HepG2 (cell line): ENCODE data around the gene GPATCH3. TPM values are rescaled to one million over a fixed set of nuclear protein-coding genes. Genes with fewer than 3 reads are reported as not detected.
A peak's percentile ranks its signal among the peaks of the same experiment; 100 is the strongest.

ENCODE experiments used
- ATAD3A ChIP-seq: sonication (generic); formaldehyde crosslinking; IDR thresholded peaks from 2 replicates; pipeline ENCODE4 v1.4.0; 2020; ENCODE audit warnings: missing genetic modification reagents
- CSRNP1 ChIP-seq: sonication (generic); formaldehyde crosslinking; IDR thresholded peaks from 2 replicates; pipeline ENCODE4 v1.8.1; 2023; ENCODE audit warnings: mild to moderate bottlenecking, missing genetic modification reagents
- FOSL2 ChIP-seq: sonication (generic); formaldehyde crosslinking; IDR thresholded peaks from 2 replicates; pipeline ENCODE4 v1.4.0; 2020; ENCODE audit warnings: missing genetic modification reagents
- RELA ChIP-seq: sonication (generic); formaldehyde crosslinking; IDR thresholded peaks from 2 replicates; pipeline ENCODE4 v1.4.0; 2020; ENCODE audit warnings: missing genetic modification reagents
- ZNF180 ChIP-seq: sonication (generic); formaldehyde crosslinking; IDR thresholded peaks from 2 replicates; pipeline ENCODE4 v1.4.0; 2020; ENCODE audit warnings: low read depth, missing genetic modification reagents, borderline replicate concordance
- ZNF224 ChIP-seq: sonication (generic); formaldehyde crosslinking; IDR thresholded peaks from 2 replicates; pipeline ENCODE4 v1.5.0; 2020; ENCODE audit warnings: mild to moderate bottlenecking, missing genetic modification reagents
- ZNF546 ChIP-seq: sonication (generic); formaldehyde crosslinking; conservative IDR thresholded peaks from 2 replicates; pipeline ENCODE4 v1.8.1; 2023; ENCODE audit warnings: mild to moderate bottlenecking, missing genetic modification reagents
- polyA plus RNA-seq, 8 experiments: library from polyadenylated mRNA; depleted of rRNA in 3 of 8; stranded (reverse) in 7 of 8; unstranded in 1 of 8; fragments of >200 nt; fragmentation: Illumina TruSeq in 4 of 8; extraction: Trizol in 4 of 8; gene quantifications; 2 replicates each; pipeline versions ENCODE4 v1.2.1 to v1.2.3, GENCODE V29; 2011 to 2016; ENCODE audit warnings: low read depth in 4 of 8, missing spikeins in 1 of 8, mixed read lengths in 1 of 8; ENCODE audit not compliant: insufficient read depth in 1 of 8
- total RNA-seq, 5 experiments: library from RNA; depleted of rRNA; stranded (reverse); fragments of >200 nt; fragmentation: Illumina TruSeq; extraction: Trizol; gene quantifications; 2 replicates each; pipeline ENCODE4 v1.2.3, GENCODE V29; 2016; ENCODE audit warnings: low read depth in 1 of 5
- TF ChIP-seq, protein P1 (sequence below): sonication (generic); formaldehyde crosslinking; IDR thresholded peaks from 2 replicates; pipeline ENCODE4 v1.4.0; 2020; ENCODE audit warnings: missing genetic modification reagents, borderline replicate concordance
- TF ChIP-seq, protein P2 (sequence below): sonication (generic); formaldehyde crosslinking; IDR thresholded peaks from 2 replicates; pipeline ENCODE4 v1.4.0; 2020; ENCODE audit warnings: mild to moderate bottlenecking, missing genetic modification reagents
- TF ChIP-seq, protein P3 (sequence below): sonication (generic); formaldehyde crosslinking; IDR thresholded peaks from 2 replicates; pipeline ENCODE4 v1.4.0; 2020; ENCODE audit warnings: missing genetic modification reagents
- TF ChIP-seq, protein P4 (sequence below), 2 experiments: fragments of 450-650 bp in 1 of 2; sonication (generic) in 1 of 2; formaldehyde crosslinking in 1 of 2; IDR thresholded peaks; 2 replicates each; pipeline versions ENCODE4 v1.6.1 to v1.8.0; 2016 to 2022; ENCODE audit warnings: antibody characterized with exemption in 1 of 2, mild to moderate bottlenecking in 1 of 2, missing genetic modification reagents in 1 of 2

GPATCH3 gene
- total and polyA plus RNA-seq, 2 of the 13 experiments (the other 11 are each of a cell fraction or from before 2014, with no cell fraction given): 8.3 to 11.0 TPM

DNA sequence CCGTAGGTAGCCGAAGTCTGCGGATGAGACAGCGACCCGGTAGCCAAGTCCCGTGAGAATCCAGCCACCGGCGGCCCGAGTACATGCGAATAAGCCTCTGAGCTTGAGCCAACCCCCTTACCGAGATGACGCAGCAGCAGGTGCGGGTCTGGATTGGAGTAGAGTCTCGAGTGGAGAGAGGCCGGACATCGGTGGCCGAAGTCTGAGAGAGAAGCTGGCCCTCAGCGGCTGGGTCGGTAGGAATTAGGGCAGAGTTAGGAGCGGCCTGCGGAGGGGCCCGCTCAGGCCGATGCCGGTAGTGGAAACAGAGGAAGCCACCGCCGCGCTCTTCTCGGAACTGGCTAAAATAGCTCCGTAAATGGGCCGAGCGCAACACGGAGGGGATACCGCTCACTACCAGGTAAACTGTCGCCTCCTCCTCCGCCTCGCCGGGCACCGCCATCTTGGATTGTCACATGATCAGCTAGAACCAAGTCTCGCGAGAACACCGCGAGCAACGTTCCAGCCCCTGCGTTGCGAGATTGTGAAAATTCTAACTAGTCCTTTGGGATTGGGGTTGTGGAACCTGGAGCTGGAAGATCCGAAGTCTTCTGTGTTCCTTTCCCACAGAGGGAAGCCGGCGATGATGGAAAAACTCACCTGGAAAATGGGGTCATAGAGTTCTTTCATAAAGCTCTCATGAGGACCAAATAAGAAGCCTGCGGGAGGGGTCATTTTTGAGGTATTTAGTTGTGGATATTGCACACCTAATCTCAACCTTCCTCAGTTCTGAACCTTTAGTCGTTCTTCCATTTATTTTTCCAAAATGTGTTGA, at the start of gene GPATCH3 (continued):
- TF ChIP-seq FOSL2 (peak; percentile 30; the same call in 1 of the 2 replicates), ZNF180 (CRISPR knock-in tag) (no peak), ZNF546 (no peak), ATAD3A (CRISPR knock-in tag) (no peak), CSRNP1 (CRISPR knock-in tag) (peak; percentile 92), ZNF224 (no peak), RELA (CRISPR knock-in tag) (no peak)
- TF ChIP-seq, protein P1, sequence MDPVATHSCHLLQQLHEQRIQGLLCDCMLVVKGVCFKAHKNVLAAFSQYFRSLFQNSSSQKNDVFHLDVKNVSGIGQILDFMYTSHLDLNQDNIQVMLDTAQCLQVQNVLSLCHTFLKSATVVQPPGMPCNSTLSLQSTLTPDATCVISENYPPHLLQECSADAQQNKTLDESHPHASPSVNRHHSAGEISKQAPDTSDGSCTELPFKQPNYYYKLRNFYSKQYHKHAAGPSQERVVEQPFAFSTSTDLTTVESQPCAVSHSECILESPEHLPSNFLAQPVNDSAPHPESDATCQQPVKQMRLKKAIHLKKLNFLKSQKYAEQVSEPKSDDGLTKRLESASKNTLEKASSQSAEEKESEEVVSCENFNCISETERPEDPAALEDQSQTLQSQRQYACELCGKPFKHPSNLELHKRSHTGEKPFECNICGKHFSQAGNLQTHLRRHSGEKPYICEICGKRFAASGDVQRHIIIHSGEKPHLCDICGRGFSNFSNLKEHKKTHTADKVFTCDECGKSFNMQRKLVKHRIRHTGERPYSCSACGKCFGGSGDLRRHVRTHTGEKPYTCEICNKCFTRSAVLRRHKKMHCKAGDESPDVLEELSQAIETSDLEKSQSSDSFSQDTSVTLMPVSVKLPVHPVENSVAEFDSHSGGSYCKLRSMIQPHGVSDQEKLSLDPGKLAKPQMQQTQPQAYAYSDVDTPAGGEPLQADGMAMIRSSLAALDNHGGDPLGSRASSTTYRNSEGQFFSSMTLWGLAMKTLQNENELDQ: peak; percentile 51; the same call in 1 of the 2 replicates
- TF ChIP-seq, protein P2, sequence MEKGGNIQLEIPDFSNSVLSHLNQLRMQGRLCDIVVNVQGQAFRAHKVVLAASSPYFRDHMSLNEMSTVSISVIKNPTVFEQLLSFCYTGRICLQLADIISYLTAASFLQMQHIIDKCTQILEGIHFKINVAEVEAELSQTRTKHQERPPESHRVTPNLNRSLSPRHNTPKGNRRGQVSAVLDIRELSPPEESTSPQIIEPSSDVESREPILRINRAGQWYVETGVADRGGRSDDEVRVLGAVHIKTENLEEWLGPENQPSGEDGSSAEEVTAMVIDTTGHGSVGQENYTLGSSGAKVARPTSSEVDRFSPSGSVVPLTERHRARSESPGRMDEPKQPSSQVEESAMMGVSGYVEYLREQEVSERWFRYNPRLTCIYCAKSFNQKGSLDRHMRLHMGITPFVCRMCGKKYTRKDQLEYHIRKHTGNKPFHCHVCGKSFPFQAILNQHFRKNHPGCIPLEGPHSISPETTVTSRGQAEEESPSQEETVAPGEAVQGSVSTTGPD (CRISPR knock-in tag): no peak
- TF ChIP-seq, protein P3, sequence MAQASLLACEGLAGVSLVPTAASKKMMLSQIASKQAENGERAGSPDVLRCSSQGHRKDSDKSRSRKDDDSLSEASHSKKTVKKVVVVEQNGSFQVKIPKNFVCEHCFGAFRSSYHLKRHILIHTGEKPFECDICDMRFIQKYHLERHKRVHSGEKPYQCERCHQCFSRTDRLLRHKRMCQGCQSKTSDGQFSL (CRISPR knock-in tag): no peak
- TF ChIP-seq, protein P4, sequence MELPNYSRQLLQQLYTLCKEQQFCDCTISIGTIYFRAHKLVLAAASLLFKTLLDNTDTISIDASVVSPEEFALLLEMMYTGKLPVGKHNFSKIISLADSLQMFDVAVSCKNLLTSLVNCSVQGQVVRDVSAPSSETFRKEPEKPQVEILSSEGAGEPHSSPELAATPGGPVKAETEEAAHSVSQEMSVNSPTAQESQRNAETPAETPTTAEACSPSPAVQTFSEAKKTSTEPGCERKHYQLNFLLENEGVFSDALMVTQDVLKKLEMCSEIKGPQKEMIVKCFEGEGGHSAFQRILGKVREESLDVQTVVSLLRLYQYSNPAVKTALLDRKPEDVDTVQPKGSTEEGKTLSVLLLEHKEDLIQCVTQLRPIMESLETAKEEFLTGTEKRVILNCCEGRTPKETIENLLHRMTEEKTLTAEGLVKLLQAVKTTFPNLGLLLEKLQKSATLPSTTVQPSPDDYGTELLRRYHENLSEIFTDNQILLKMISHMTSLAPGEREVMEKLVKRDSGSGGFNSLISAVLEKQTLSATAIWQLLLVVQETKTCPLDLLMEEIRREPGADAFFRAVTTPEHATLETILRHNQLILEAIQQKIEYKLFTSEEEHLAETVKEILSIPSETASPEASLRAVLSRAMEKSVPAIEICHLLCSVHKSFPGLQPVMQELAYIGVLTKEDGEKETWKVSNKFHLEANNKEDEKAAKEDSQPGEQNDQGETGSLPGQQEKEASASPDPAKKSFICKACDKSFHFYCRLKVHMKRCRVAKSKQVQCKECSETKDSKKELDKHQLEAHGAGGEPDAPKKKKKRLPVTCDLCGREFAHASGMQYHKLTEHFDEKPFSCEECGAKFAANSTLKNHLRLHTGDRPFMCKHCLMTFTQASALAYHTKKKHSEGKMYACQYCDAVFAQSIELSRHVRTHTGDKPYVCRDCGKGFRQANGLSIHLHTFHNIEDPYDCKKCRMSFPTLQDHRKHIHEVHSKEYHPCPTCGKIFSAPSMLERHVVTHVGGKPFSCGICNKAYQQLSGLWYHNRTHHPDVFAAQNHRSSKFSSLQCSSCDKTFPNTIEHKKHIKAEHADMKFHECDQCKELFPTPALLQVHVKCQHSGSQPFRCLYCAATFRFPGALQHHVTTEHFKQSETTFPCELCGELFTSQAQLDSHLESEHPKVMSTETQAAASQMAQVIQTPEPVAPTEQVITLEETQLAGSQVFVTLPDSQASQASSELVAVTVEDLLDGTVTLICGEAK (IDR thresholded peaks at IDR 0.05): no peak
- TF ChIP-seq, protein P4 (CRISPR knock-in tag; IDR thresholded peaks at IDR 0.05): peak; percentile 76; the same call in 1 of the 2 replicates
